Naive thymus-derived CD4-positive, alpha-beta T cell (primary cell): ENCODE results near the gene FBXO33. TPM values are rescaled to one million over a fixed set of nuclear protein-coding genes. Genes with fewer than 3 reads are reported as not detected.
A peak's percentile ranks its signal among the peaks of the same experiment; 100 is the strongest.

Source experiments
- ATAC-seq: fragments of 150-1000 bp; cut with Tn5 transposase; 2 replicates; pipeline ENCODE4 v1.10.0; 2021; ENCODE audit warnings: mild to moderate bottlenecking, moderate library complexity
- CTCF ChIA-PET: fragments of 350-600 bp; sonication (Branson Sonifier 250); formaldehyde crosslinking; loops from one replicate; lab custom pipeline; 2021; ENCODE audit warnings: antibody characterized with exemption; lab: Charles Lee
- POLR2A ChIA-PET: fragments of 350-600 bp; sonication (Branson Sonifier 250); formaldehyde crosslinking; loops from one replicate; lab custom pipeline; 2021; ENCODE audit warnings: antibody characterized with exemption, inconsistent platforms; lab: Charles Lee
- DNase-seq, 9 donors: peaks; one replicate each; pipeline versions ENCODE4 v3.0.0 to v3.0.0-alpha.2; 2020 to 2022; ENCODE audit warnings: mixed read lengths in 1 of 9
- H3K27ac ChIP-seq: one replicate; pipeline ENCODE4 v1.7.0; 2013; ENCODE audit warnings: mild to moderate bottlenecking, low read depth, low read length, moderate library complexity
- H3K27me3 ChIP-seq, 2 donors: one replicate each; pipeline ENCODE4 v1.7.0; 2013; ENCODE audit warnings: low read length in 2 of 2, mild to moderate bottlenecking in 2 of 2, moderate library complexity in 2 of 2; ENCODE audit not compliant: control insufficient read depth in 2 of 2, insufficient read depth in 2 of 2
- H3K36me3 ChIP-seq, 3 experiments: 1 replicate in 2 of 3; 2 replicates in 1 of 3; pipeline ENCODE4 v1.7.0; 2013; ENCODE audit warnings: low read length in 3 of 3, mild to moderate bottlenecking in 3 of 3, moderate library complexity in 1 of 3; ENCODE audit not compliant: insufficient read depth in 3 of 3, control insufficient read depth in 2 of 3
- H3K4me1 ChIP-seq, 2 donors: one replicate each; pipeline ENCODE4 v1.7.0; 2013; ENCODE audit warnings: low read length in 2 of 2, mild to moderate bottlenecking in 2 of 2, moderate library complexity in 1 of 2; ENCODE audit not compliant: control insufficient read depth in 2 of 2, insufficient read depth in 2 of 2
- H3K4me3 ChIP-seq: 2 replicates; pipeline ENCODE4 v1.7.0; 2013; ENCODE audit warnings: mild to moderate bottlenecking, low read length
- H3K9me3 ChIP-seq, 3 experiments: 1 replicate in 2 of 3; 2 replicates in 1 of 3; pipeline ENCODE4 v1.7.0; 2013; ENCODE audit warnings: low read length in 3 of 3; ENCODE audit not compliant: control insufficient read depth in 2 of 3
- H3K27ac Mint-ChIP-seq, 9 donors: one replicate each; pipeline ENCODE4 v1.8.0; 2020 to 2022; ENCODE audit warnings: mixed read lengths in 9 of 9, mild to moderate bottlenecking in 8 of 9, moderate library complexity in 5 of 9, inconsistent platforms in 2 of 9
- H3K27me3 Mint-ChIP-seq, 5 donors: one replicate each; pipeline ENCODE4 v1.8.0; 2021 to 2022; ENCODE audit warnings: mixed read lengths in 5 of 5, mild to moderate bottlenecking in 1 of 5
- H3K36me3 Mint-ChIP-seq, 5 donors: one replicate each; pipeline ENCODE4 v1.8.0; 2020 to 2022; ENCODE audit warnings: mixed read lengths in 5 of 5, mild to moderate bottlenecking in 3 of 5, inconsistent platforms in 1 of 5
- H3K4me1 Mint-ChIP-seq, 7 donors: one replicate each; pipeline ENCODE4 v1.8.0; 2020 to 2022; ENCODE audit warnings: mixed read lengths in 7 of 7, mild to moderate bottlenecking in 3 of 7, inconsistent platforms in 1 of 7
- H3K4me3 Mint-ChIP-seq, 10 donors: one replicate each; pipeline ENCODE4 v1.8.0; 2020 to 2022; ENCODE audit warnings: mild to moderate bottlenecking in 10 of 10, mixed read lengths in 10 of 10, moderate library complexity in 6 of 10, inconsistent platforms in 2 of 10
- H3K9me3 Mint-ChIP-seq, 11 donors: one replicate each; pipeline ENCODE4 v1.8.0; 2020 to 2022; ENCODE audit warnings: mixed read lengths in 11 of 11, mild to moderate bottlenecking in 4 of 11, inconsistent platforms in 1 of 11, moderate library complexity in 1 of 11
- intact Hi-C, 2 donors: fragments of 100-400 bp; cut with micrococcal nuclease; formaldehyde crosslinking; loops; one replicate each; pipeline ENCODE4 v1.15.1; 2023
- polyA plus RNA-seq, 2 donors: library from polyadenylated mRNA; unstranded; fragments of 300-500 nt; fragmentation: Illumina TruSeq; gene quantifications; one replicate each; pipeline ENCODE4 v1.2.3, GENCODE V29; 2021
- total RNA-seq, 6 experiments: library from RNA in 5 of 6; stranded (reverse) in 5 of 6; gene quantifications; 1 replicate in 5 of 6; 2 replicates in 1 of 6; pipeline ENCODE4 v1.2.3 and lab custom pipeline; 2021 to 2026

FBXO33 gene
- total and polyA plus RNA-seq, 7 experiments from 2014 or later = 16.5 to 68.2 (median 25.8) TPM

- no peaks in the 10 kb centered on the region for H3K4me1 ChIP-seq
- Mint-ChIP-seq H3K27ac (peak overlapping the region in 2 of 9 donors; percentile 80 to 84), H3K27me3 (no peaks in the 10 kb centered on the region), H3K4me3 (peak overlapping the region in 2 of 10 donors; percentile 6 to 58), H3K36me3 (peaks cover 16 to 72% (median 59%) of the 10 kb centered on the region in 5 donors), H3K9me3 (peaks cover 3 to 68% (median 28%) of the 10 kb centered on the region in 11 donors), H3K4me1 (peaks cover 4 to 55% (median 42%) of the 10 kb centered on the region in 7 donors)
- no peak overlapping the region for H3K4me3 ChIP-seq
- H3K9me3 ChIP-seq = peaks cover 0 to 24% (median 11%) of the 10 kb centered on the region in 3 experiments
- DNase-seq = no peak
- H3K27me3 ChIP-seq = no peaks in the 10 kb centered on the region
- intact Hi-C loops = loop anchor here in 1 of 2 donors (2.0 kb wide), 1 partner anchor 17 kb away; the partner anchor contains the start of gene FBXO33
- POLR2A ChIA-PET = interaction anchor here (2.0 kb wide), 1 partner anchor 16 kb away, joined by 7 read pairs; the partner anchor contains the start of gene FBXO33
- ATAC-seq = no peak
- no peak overlapping the region for H3K27ac ChIP-seq
- H3K36me3 ChIP-seq = peaks cover 0 to 6% (median 0%) of the 10 kb centered on the region in 3 experiments
- CTCF ChIA-PET = interaction anchor here (0.9 kb wide), 1 partner anchor 32 kb away, joined by 3 read pairs; no protein-coding TSS in a partner anchor
Measured at GRCh38 chr14:39416072-39416471, 16.2 kb downstream of the FBXO33 start.

GRCh38 chr14:39406560-39406959, 25.7 kb downstream of the FBXO33 start:
- intact Hi-C loops = loop anchor here in 1 of 2 donors (2.0 kb wide), 1 partner anchor 14 kb away; no protein-coding TSS in a partner anchor
- CTCF ChIA-PET = no interaction called here
- H3K27ac Mint-ChIP-seq = peak overlapping the region in 5 of 9 donors; percentile 0 to 81 (median 25)

GRCh38 chr14:39398382-39398781, 33.9 kb downstream of the FBXO33 start:
- no peak overlapping the region for H3K27ac ChIP-seq
- no peaks in the 10 kb centered on the region for H3K27me3 Mint-ChIP-seq
- ATAC-seq (no peak), DNase-seq (no peak)
- peaks cover 0 to 7% (median 5%) of the 10 kb centered on the region in 7 donors for H3K4me1 Mint-ChIP-seq
- H3K27me3 ChIP-seq = no peaks in the 10 kb centered on the region
- ChIA-PET POLR2A (no interaction called here), CTCF (no interaction called here)
- peaks cover 0 to 33% (median 10%) of the 10 kb centered on the region in 3 experiments for H3K36me3 ChIP-seq
- intact Hi-C loops = no loop called here
- H3K4me1 ChIP-seq = no peaks in the 10 kb centered on the region
- H3K9me3 Mint-ChIP-seq = no peaks in the 10 kb centered on the region
- no peak overlapping the region for H3K4me3 Mint-ChIP-seq
- H3K9me3 ChIP-seq = no peaks in the 10 kb centered on the region
- H3K4me3 ChIP-seq = no peak overlapping the region
- H3K36me3 Mint-ChIP-seq = peaks cover 3 to 45% (median 29%) of the 10 kb centered on the region in 5 donors
- H3K27ac Mint-ChIP-seq = peak overlapping the region in 1 of 9 donors; percentile 17

More at GRCh38 chr14:39406560-39406959, 25.7 kb downstream of the FBXO33 start:
- peaks cover 2 to 58% (median 49%) of the 10 kb centered on the region in 7 donors for H3K4me1 Mint-ChIP-seq
- H3K9me3 Mint-ChIP-seq = peaks cover 0 to 17% (median 8%) of the 10 kb centered on the region in 11 donors
- H3K36me3 ChIP-seq = peaks cover 0 to 3% (median 2%) of the 10 kb centered on the region in 3 experiments
- no peaks in the 10 kb centered on the region for H3K27me3 ChIP-seq
- H3K36me3 Mint-ChIP-seq = peaks cover 0 to 46% (median 34%) of the 10 kb centered on the region in 5 donors
- no peak overlapping the region for H3K4me3 ChIP-seq
- H3K27ac ChIP-seq = no peak overlapping the region
- POLR2A ChIA-PET = no interaction called here
- ATAC-seq (no peak), DNase-seq (no peak)
- peak overlapping the region in 3 of 10 donors; percentile 3 to 16 (median 12) for H3K4me3 Mint-ChIP-seq
- no peaks in the 10 kb centered on the region for H3K27me3 Mint-ChIP-seq
- H3K4me1 ChIP-seq = no peaks in the 10 kb centered on the region
- no peaks in the 10 kb centered on the region for H3K9me3 ChIP-seq

- intact Hi-C loops = no loop called here
- Mint-ChIP-seq H3K27me3 (no peaks in the 10 kb centered on the region), H3K4me1 (peaks cover 0 to 4% (median 0%) of the 10 kb centered on the region in 7 donors), H3K4me3 (no peak overlapping the region), H3K36me3 (peaks cover 3 to 39% (median 26%) of the 10 kb centered on the region in 5 donors), H3K9me3 (no peaks in the 10 kb centered on the region), H3K27ac (peak overlapping the region in 2 of 9 donors; percentile 11 to 32)
- no peak for DNase-seq
- ATAC-seq = peak; percentile 45
- Histone ChIP-seq H3K27ac (no peak overlapping the region), H3K4me1 (no peaks in the 10 kb centered on the region), H3K36me3 (peaks cover 0 to 30% (median 8%) of the 10 kb centered on the region in 3 experiments), H3K27me3 (no peaks in the 10 kb centered on the region), H3K9me3 (no peaks in the 10 kb centered on the region), H3K4me3 (no peak overlapping the region)
- ChIA-PET POLR2A (no interaction called here), CTCF (interaction anchor here (1.4 kb wide), 1 partner anchor 18 kb away, joined by 4 read pairs; no protein-coding TSS in a partner anchor)
Measured at GRCh38 chr14:39396448-39396847, 35.8 kb downstream of the FBXO33 start.

GRCh38 chr14:39395555-39396254, 36.5 kb downstream of the FBXO33 start:
- Histone ChIP-seq H3K27ac (no peak overlapping the region), H3K4me3 (no peak overlapping the region), H3K4me1 (no peaks in the 10 kb centered on the region), H3K27me3 (no peaks in the 10 kb centered on the region), H3K36me3 (peaks cover 0 to 28% (median 7%) of the 10 kb centered on the region in 3 experiments), H3K9me3 (no peaks in the 10 kb centered on the region)
- DNase-seq (no peak), ATAC-seq (peak; percentile 11)
- Mint-ChIP-seq H3K4me1 (peaks cover 0 to 3% (median 0%) of the 10 kb centered on the region in 7 donors), H3K9me3 (no peaks in the 10 kb centered on the region), H3K36me3 (peaks cover 3 to 32% (median 20%) of the 10 kb centered on the region in 5 donors), H3K27ac (peak overlapping the region in 6 of 9 donors; percentile 18 to 80 (median 38)), H3K4me3 (no peak overlapping the region), H3K27me3 (no peaks in the 10 kb centered on the region)
- ChIA-PET CTCF (no interaction called here), POLR2A (no interaction called here)
- intact Hi-C loops = no loop called here

GRCh38 chr14:39393289-39393688, 38.9 kb downstream of the FBXO33 start:
- Histone ChIP-seq H3K27ac (no peak overlapping the region), H3K4me1 (no peaks in the 10 kb centered on the region), H3K4me3 (no peak overlapping the region), H3K36me3 (peaks cover 0 to 6% (median 0%) of the 10 kb centered on the region in 3 experiments), H3K27me3 (no peaks in the 10 kb centered on the region), H3K9me3 (no peaks in the 10 kb centered on the region)
- H3K4me3 Mint-ChIP-seq = no peak overlapping the region
- peaks cover 0 to 11% (median 0%) of the 10 kb centered on the region in 7 donors for H3K4me1 Mint-ChIP-seq
- ATAC-seq = no peak
- H3K27ac Mint-ChIP-seq = no peak overlapping the region
- H3K36me3 Mint-ChIP-seq = peaks cover 2 to 25% (median 22%) of the 10 kb centered on the region in 5 donors
- intact Hi-C loops = no loop called here
- CTCF ChIA-PET = no interaction called here
- POLR2A ChIA-PET = interaction anchor here (2.7 kb wide), 1 partner anchor 39 kb away, joined by 11 read pairs; the partner anchor contains the start of gene FBXO33
- no peak for DNase-seq
- no peaks in the 10 kb centered on the region for H3K27me3 Mint-ChIP-seq
- H3K9me3 Mint-ChIP-seq = peaks cover 0 to 2% (median 0%) of the 10 kb centered on the region in 11 donors
